GM18498 (cell line): ENCODE data around the gene SYNPO2L.

Source experiments
- ATAC-seq: cut with Tn5 transposase; IDR thresholded peaks from one replicate; pipeline ENCODE4 v1.9.1; 2021; ENCODE audit warnings: mild to moderate bottlenecking, moderate library complexity; ENCODE audit not compliant: unreplicated experiment

SYNPO2L gene

GRCh38 chr10:73650537-73651331 is 5.1 kb downstream of the SYNPO2L start:
- peak; percentile 38 for ATAC-seq

GRCh38 chr10:73649876-73650536 is 5.8 kb downstream of the SYNPO2L start:
- ATAC-seq: no peak

GRCh38 chr10:73648975-73649829 is 6.6 kb downstream of the SYNPO2L start:
- ATAC-seq: no peak

- no peak for ATAC-seq
Measured at GRCh38 chr10:73647875-73648651, 7.8 kb downstream of the SYNPO2L start.

- no peak for ATAC-seq
Measured at GRCh38 chr10:73647211-73647874, 8.5 kb downstream of the SYNPO2L start.

- ATAC-seq: no peak
Measured at GRCh38 chr10:73646598-73647041, 9.2 kb downstream of the SYNPO2L start.

GRCh38 chr10:73645251-73645650 is 10.6 kb downstream of the SYNPO2L start:
- ATAC-seq: no peak

GRCh38 chr10:73644767-73645166 is 11.1 kb downstream of the SYNPO2L start:
- ATAC-seq: no peak

GRCh38 chr10:73644015-73644743 is 11.7 kb downstream of the SYNPO2L start:
- ATAC-seq: no peak

GRCh38 chr10:73643362-73643761 is 12.5 kb downstream of the SYNPO2L start:
- ATAC-seq: no peak

GRCh38 chr10:73641328-73642060 is 14.3 kb downstream of the SYNPO2L start, which contains the start of gene MYOZ1:
Gene MYOZ1 (minus strand): TSS chr10:73641474. CDS start chr10:73640017, 1,457 bp downstream.
- ATAC-seq: no peak

GRCh38 chr10:73639286-73639685 is 16.5 kb downstream of the SYNPO2L start:
- ATAC-seq: no peak

GRCh38 chr10:73635781-73636180 is 20.0 kb downstream of the SYNPO2L start:
- no peak for ATAC-seq

GRCh38 chr10:73634421-73634820 is 21.4 kb downstream of the SYNPO2L start:
- no peak for ATAC-seq

GRCh38 chr10:73629165-73629564 is 26.7 kb downstream of the SYNPO2L start:
- ATAC-seq: no peak

- no peak for ATAC-seq
Measured at GRCh38 chr10:73628405-73628804, 27.4 kb downstream of the SYNPO2L start.

- no peak for ATAC-seq
Measured at GRCh38 chr10:73627300-73627699, 28.5 kb downstream of the SYNPO2L start.

- ATAC-seq: peak; percentile 96
Measured at GRCh38 chr10:73625884-73626752, 29.7 kb downstream of the SYNPO2L start.
